Keratinocyte (primary cell): ENCODE results near the gene DPYD. TPM values are rescaled to one million over a fixed set of nuclear protein-coding genes. Genes with fewer than 3 reads are reported as not detected.

ENCODE experiments used
- DNase-seq: peaks from one replicate; pipeline ENCODE4 v3.0.0-alpha.2; 2011; ENCODE audit warnings: low read depth, missing footprints, low spot score
- FAIRE-seq: peaks from 2 replicates; lab custom pipeline; 2011; peaks lifted over from hg19 to GRCh38; lab: Jason Lieb, UNC
- H2AFZ ChIP-seq: 2 replicates; pipeline ENCODE4 v1.6.0; 2012; ENCODE audit warnings: low read length, control low read depth, inconsistent platforms; ENCODE audit not compliant: control insufficient read depth
- H3K27ac ChIP-seq: 2 replicates; pipeline ENCODE4 v1.5.1; 2011; ENCODE audit warnings: low read length; ENCODE audit not compliant: control insufficient read depth, insufficient read depth
- H3K27me3 ChIP-seq: 3 replicates; pipeline ENCODE4 v1.6.0; 2011; ENCODE audit warnings: low read length; ENCODE audit not compliant: control insufficient read depth, insufficient read depth; ENCODE audit errors: extremely low read depth
- H3K36me3 ChIP-seq, 2 experiments: 2 replicates in 1 of 2; 3 replicates in 1 of 2; pipeline ENCODE4 v1.5.1; 2011; ENCODE audit warnings: low read length in 2 of 2, mild to moderate bottlenecking in 1 of 2; ENCODE audit not compliant: control insufficient read depth in 2 of 2, insufficient read depth in 2 of 2; ENCODE audit errors: extremely low read depth in 1 of 2
- H3K4me1 ChIP-seq: 3 replicates; pipeline ENCODE4 v1.5.1; 2011; ENCODE audit warnings: low read length; ENCODE audit not compliant: control insufficient read depth, insufficient read depth; ENCODE audit errors: extremely low read depth
- H3K4me2 ChIP-seq: 3 replicates; pipeline ENCODE4 v1.6.0; 2011; ENCODE audit warnings: low read depth, low read length; ENCODE audit not compliant: control insufficient read depth, insufficient read depth; ENCODE audit errors: extremely low read depth
- H3K4me3 ChIP-seq, 3 experiments: fragments of 200-600 bp in 1 of 3; sonication (generic) in 1 of 3; 2 replicates in 2 of 3; 3 replicates in 1 of 3; pipeline ENCODE4 v1.5.1; 2011 to 2016; ENCODE audit warnings: low read length in 3 of 3, mild to moderate bottlenecking in 3 of 3, control low read depth in 2 of 3, inconsistent platforms in 1 of 3, low read depth in 1 of 3, mixed read lengths in 1 of 3, mixed run types in 1 of 3, moderate library complexity in 1 of 3; ENCODE audit not compliant: control insufficient read depth in 2 of 3, insufficient read depth in 2 of 3; ENCODE audit errors: extremely low read depth in 1 of 3
- H3K79me2 ChIP-seq: 2 replicates; pipeline ENCODE4 v1.6.0; 2012; ENCODE audit warnings: low read length; ENCODE audit not compliant: control insufficient read depth, insufficient read depth
- H3K9ac ChIP-seq: 3 replicates; pipeline ENCODE4 v1.6.0; 2011; ENCODE audit warnings: low read length; ENCODE audit not compliant: control insufficient read depth, insufficient read depth; ENCODE audit errors: extremely low read depth
- H3K9me1 ChIP-seq: 3 replicates; pipeline ENCODE4 v1.6.0; 2011; ENCODE audit warnings: low read length; ENCODE audit not compliant: control insufficient read depth, insufficient read depth; ENCODE audit errors: extremely low read depth
- H3K9me3 ChIP-seq: 2 replicates; pipeline ENCODE4 v1.5.1; 2012; ENCODE audit warnings: low read depth, low read length; ENCODE audit not compliant: control insufficient read depth
- H4K20me1 ChIP-seq: 3 replicates; pipeline ENCODE4 v1.6.0; 2011; ENCODE audit warnings: low read length; ENCODE audit not compliant: control insufficient read depth, insufficient read depth; ENCODE audit errors: extremely low read depth
- EZH2 ChIP-seq: IDR thresholded peaks from one replicate; pipeline ENCODE4 v1.6.1; 2012; ENCODE audit warnings: inconsistent platforms, mild to moderate bottlenecking, low read length, moderate library complexity
- dilution Hi-C: fragments of 300-500 bp; cut with MboI; formaldehyde crosslinking; loops from one replicate; pipeline ENCODE4 v1.7.0; 2020; ENCODE audit warnings: low sequenced_read_pairs; ENCODE audit not compliant: extremely low pct_ligation_motif_present
- polyA plus RNA-seq, 5 experiments: library from polyadenylated mRNA; depleted of rRNA in 3 of 5; stranded (reverse) in 3 of 5; stranded (forward) in 1 of 5; unstranded in 1 of 5; fragments of >200 nt; gene quantifications; 1 replicate in 1 of 5; 2 replicates in 3 of 5; 3 replicates in 1 of 5; pipeline versions ENCODE4 v1.2.1 to v1.2.3, GENCODE V29; 2011 to 2012; ENCODE audit warnings: missing spikeins in 2 of 5, low read depth in 1 of 5, low replicate concordance in 1 of 5
- TF ChIP-seq, protein P1 (sequence below), 3 experiments: IDR thresholded peaks in 1 of 3; conservative IDR thresholded peaks in 1 of 3; optimal IDR thresholded peaks in 1 of 3; 2 replicates in 2 of 3; 3 replicates in 1 of 3; pipeline versions ENCODE3 to v1.5.1; 2011; ENCODE audit warnings: low read length in 3 of 3, mild to moderate bottlenecking in 3 of 3, moderate library complexity in 2 of 3, control low read depth in 1 of 3, inconsistent platforms in 1 of 3; ENCODE audit not compliant: insufficient read depth in 2 of 3; ENCODE audit errors: extremely low read depth in 1 of 3

Gene DPYD
- polyA plus RNA-seq, 1 donor (not counting 4 experiments of a cell fraction or from before 2014, with no cell fraction given): 1.9 TPM

DNA sequence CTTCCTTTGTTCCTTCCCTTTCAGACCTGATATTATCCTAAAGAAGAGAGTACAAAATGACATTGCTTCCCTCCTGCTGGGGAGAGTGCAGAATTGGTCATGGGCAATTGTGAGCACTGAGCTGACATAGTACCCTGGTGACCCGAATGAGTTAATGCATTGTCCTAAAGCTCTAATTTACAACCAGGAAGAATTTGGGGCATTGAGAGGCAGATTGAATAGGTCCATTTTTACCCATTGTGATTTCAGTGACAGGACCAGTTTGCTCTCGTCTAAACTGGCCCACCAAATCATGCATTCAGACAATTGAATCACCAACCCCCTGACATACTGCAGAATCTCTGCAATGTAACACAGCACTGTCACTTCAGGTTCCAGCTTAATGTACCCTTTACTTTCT, 497.4 kb downstream of the DPYD start:
- no peak for FAIRE-seq
- dilution Hi-C loops: no loop called here

GRCh38 chr1:97417661-97418060, 503.2 kb downstream of the DPYD start:
- H3K27ac ChIP-seq: no peak overlapping the region
- no peaks in the 10 kb centered on the region for H4K20me1 ChIP-seq
- no peak overlapping the region for H3K4me2 ChIP-seq
- no peaks in the 10 kb centered on the region for H3K4me1 ChIP-seq
- no peaks in the 10 kb centered on the region for H3K9me3 ChIP-seq
- TF ChIP-seq, protein P1, sequence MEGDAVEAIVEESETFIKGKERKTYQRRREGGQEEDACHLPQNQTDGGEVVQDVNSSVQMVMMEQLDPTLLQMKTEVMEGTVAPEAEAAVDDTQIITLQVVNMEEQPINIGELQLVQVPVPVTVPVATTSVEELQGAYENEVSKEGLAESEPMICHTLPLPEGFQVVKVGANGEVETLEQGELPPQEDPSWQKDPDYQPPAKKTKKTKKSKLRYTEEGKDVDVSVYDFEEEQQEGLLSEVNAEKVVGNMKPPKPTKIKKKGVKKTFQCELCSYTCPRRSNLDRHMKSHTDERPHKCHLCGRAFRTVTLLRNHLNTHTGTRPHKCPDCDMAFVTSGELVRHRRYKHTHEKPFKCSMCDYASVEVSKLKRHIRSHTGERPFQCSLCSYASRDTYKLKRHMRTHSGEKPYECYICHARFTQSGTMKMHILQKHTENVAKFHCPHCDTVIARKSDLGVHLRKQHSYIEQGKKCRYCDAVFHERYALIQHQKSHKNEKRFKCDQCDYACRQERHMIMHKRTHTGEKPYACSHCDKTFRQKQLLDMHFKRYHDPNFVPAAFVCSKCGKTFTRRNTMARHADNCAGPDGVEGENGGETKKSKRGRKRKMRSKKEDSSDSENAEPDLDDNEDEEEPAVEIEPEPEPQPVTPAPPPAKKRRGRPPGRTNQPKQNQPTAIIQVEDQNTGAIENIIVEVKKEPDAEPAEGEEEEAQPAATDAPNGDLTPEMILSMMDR (optimal IDR thresholded peaks at IDR 0.05 in 1 of 3, IDR thresholded peaks at IDR 0.05 in 1 of 3, conservative IDR thresholded peaks at IDR 0.05 in 1 of 3; ENCODE audit: extremely low read depth in 1 of 3, insufficient read depth in 2 of 3, low read length in 3 of 3): no peak
- no peak for TF ChIP-seq EZH2
- FAIRE-seq (no peak), DNase-seq (no peak)
- H3K9ac ChIP-seq: no peak overlapping the region
- H3K9me1 ChIP-seq: no peaks in the 10 kb centered on the region
- no peaks in the 10 kb centered on the region for H3K27me3 ChIP-seq
- no peaks in the 10 kb centered on the region for H3K79me2 ChIP-seq
- dilution Hi-C loops: no loop called here
- no peaks in the 10 kb centered on the region for H3K36me3 ChIP-seq
- no peak overlapping the region for H2AFZ ChIP-seq
- H3K4me3 ChIP-seq: no peak overlapping the region

More for the DNA sequence above, 497.4 kb downstream of the DPYD start:
- TF ChIP-seq, protein P1 (optimal IDR thresholded peaks at IDR 0.05 in 1 of 3, IDR thresholded peaks at IDR 0.05 in 1 of 3, conservative IDR thresholded peaks at IDR 0.05 in 1 of 3; ENCODE audit: extremely low read depth in 1 of 3, insufficient read depth in 2 of 3, low read length in 3 of 3): no peak
- no peak for TF ChIP-seq EZH2
- no peaks in the 10 kb centered on the region for H3K9me1 ChIP-seq
- H3K4me3 ChIP-seq: no peak overlapping the region
- H3K79me2 ChIP-seq: no peaks in the 10 kb centered on the region
- no peak overlapping the region for H2AFZ ChIP-seq
- H3K27ac ChIP-seq: no peak overlapping the region
- no peak overlapping the region for H3K4me2 ChIP-seq
- H3K4me1 ChIP-seq: no peaks in the 10 kb centered on the region
- no peaks in the 10 kb centered on the region for H3K36me3 ChIP-seq
- H3K9me3 ChIP-seq: no peaks in the 10 kb centered on the region
- no peak for DNase-seq
- H4K20me1 ChIP-seq: no peaks in the 10 kb centered on the region
- H3K27me3 ChIP-seq: no peaks in the 10 kb centered on the region
- H3K9ac ChIP-seq: no peak overlapping the region
